Raji (cell line): ENCODE measurements around the gene DNM1.

ENCODE experiments used
- POLR2A ChIP-seq: IDR thresholded peaks from 2 replicates; pipeline ENCODE4 v1.6.1; 2011; ENCODE audit warnings: low read depth, low read length, control low read depth; ENCODE audit not compliant: insufficient read depth

The DNM1 gene

DNA sequence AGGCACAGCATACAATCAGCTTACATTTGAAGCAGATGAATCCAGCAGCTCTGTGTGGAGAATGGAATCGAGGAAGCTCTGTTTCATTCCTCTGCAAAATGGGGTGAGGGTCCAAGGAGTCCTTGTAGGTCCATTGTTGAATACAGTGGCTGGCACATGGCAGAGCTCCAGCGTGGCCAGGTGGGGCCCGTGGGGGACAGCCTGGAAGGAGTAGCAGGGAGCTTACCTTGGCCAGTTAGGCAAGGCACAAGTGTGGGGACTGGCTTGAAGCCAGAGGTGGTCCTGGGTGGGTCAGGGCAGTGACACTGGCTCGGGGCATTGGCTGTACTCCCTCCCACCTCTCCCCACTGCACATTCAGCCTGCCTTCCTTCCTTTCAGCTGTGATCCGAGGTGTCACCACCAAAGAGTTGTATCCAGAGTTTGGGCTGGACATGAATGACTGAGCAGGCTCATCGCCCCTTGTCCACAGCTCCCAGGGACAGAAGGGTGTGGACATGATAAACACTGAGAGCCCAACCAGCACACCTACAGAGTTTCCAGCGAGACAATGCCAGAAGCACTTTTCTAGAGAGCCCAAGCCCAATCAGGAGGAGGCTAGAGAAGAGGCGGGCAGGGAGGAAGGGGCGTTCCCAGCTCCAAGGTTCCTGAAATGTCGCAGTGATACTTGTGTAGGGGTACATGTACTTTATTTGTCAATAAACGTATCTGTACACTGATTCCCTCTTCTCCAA lies 85.3 kb downstream of the DNM1 start:
- no peak for TF ChIP-seq POLR2A

DNA sequence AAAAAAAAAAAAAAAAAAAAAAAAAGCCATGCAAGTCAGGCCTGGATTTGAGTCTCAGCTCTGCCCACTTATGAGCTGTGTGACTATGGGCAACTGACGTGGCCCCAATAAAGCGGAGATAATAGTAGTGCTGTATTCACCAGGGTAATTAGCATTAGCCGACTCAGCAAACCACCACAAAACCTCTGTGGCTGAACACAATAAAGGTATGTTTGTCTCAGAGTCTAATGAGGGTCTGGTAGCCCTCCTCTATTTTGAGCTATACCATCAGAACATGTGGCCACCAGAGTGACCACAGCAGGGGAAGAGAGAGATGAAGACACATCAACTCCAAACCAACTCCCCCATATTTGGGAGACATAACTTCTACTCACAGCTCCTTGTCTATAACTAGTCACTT lies 88.8 kb downstream of the DNM1 start:
- no peak for TF ChIP-seq POLR2A

DNA sequence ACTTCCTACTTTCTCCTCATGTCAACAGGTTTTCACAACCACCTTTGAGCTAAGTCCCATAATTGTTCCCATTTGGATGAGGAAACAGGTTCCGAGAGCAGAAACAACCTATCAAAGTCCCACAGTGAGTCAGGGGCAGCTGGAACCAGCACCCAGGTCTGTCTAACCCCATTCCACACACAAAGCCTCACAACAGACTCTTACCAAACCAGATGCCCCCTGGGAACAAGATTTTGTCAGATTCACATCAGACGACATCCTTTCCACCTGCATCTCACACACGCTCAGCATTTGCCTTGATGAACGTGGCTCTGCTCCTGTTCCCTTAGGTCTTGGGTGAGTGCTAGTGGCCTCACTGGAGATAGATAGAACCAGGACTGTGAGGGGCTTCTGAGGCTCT lies 89.9 kb downstream of the DNM1 start:
- no peak for TF ChIP-seq POLR2A

DNA sequence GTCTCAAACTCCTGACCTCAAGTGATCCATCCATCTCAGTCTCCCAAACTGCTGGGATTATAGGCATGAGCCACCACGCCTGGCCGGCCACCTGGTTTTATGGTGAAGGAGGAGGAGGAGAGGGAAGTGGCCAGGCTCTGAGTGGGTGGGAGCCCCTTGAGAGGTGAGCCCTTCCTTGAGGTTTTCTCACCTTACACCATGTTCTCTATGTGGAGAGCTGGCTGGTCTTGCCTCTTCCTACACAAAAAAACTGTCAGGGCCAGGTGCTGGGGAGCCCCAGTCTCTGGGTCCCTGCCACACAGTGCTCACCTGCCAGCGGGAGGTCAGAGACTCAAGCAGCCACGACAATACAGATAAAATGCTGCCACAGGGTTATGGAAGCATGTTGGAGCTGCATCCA lies 91.0 kb downstream of the DNM1 start:
- no peak for TF ChIP-seq POLR2A

DNA sequence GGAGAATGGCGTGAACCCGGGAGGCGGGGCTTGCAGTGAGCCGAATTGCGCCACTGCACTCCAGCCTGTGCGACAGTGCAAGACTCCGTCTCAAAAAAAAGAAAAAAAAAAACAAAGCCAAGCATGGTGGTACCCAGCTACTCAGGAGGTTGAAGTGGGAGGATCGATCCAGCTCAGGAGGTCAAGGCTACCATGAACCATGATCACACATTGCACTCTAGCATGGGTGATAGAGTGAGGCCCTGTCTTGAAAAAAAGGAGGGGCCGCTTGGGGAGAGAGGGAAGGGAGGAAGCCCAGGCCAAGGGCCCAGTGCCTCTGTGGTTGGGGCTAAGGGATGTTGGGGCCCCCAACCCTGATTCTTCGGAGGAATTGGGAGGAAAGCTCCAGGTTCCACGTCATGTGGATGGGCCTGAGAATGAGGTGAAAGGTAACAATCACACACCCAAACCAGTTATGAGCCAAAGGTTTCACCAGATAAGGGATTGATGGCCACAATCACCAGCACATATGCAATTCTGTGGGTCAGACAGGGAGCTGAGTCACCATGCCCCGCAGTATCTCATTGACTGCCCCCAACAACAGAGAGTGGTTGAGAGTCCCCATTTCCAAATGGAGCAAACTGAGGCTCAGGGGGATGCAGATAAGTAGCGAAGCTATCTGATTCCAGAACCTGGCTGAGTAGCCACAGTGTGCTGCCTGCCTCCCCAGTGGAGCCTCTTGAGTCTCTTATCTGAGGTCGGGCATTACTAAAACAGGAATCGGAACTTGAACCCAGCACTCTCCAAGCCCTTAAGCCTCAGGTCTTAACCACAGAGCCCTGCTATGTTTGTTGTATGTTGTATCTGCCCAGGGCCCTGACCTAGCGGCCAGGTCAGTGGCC lies 93.4 kb downstream of the DNM1 start:
- no peak for TF ChIP-seq POLR2A

DNA sequence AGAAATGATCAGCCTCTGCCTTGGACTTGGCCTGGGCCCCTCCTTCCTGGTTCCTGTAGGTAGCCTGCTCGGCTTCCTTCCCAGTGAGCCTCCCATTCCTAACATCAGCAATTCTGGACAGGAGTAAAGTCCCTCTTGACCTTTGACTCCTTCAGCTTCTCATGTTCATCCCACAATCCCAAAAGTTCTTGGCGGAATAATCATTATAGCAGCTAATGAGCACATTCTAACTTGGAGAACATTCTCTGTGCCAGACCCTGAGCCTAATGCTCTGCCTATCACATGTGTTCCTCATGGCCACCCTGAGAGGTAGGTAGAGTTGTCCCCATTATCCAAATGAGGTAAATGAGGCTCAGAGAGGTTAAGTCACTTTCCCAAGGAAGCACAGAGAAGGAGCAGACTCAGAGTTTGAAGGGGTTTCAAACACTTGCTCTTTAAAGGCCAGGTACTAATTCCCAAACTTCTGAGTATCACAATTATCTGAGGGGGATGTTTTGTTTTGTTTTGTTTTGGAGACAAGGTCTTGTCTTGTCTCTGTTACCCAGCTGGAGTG lies 94.1 kb downstream of the DNM1 start:
- no peak for TF ChIP-seq POLR2A

DNA sequence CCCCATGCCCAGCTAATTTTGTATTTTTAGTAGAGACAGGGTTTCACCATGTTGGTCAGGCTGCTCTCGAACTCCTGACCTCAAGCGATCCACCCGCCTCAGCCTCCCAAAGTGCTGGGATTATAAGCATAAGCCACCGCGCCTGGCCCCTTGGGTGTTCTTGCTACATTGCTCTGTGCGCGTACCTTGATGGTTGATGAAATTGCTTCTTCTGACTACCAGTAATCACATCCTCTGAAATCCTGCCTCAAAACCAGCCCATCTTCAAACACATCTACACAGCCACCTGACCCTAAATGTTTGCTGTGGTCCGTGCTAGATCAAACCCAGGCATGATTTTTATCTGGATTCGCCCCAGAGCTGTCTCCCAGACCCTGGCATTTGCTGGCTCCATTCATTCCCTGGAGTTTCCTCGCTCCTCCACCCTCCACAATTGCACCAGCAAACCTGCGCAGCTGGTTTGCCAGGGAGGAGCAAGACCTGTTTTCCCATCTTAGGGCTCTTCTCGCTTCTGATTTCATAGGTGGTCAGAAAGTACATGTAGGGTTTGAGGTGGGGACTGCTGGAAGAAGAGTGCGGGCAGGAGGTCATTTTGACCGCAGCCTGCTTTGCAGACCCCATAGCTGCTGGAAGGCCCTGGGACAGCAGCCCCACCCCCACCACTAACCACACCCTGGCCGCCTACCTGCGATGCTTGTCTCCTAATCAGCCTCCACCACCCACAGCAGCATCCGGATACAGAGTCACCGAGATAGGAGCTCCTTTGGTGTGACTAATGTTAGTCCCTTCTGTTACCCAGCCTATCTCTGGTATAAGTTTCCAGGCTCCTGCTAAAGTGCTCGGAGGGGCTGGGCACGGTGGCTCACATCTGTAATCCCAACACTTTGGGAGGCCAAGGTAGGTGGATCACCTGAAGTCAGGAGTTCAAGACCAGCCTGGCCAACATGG lies 95.6 kb downstream of the DNM1 start:
- no peak for TF ChIP-seq POLR2A

DNA sequence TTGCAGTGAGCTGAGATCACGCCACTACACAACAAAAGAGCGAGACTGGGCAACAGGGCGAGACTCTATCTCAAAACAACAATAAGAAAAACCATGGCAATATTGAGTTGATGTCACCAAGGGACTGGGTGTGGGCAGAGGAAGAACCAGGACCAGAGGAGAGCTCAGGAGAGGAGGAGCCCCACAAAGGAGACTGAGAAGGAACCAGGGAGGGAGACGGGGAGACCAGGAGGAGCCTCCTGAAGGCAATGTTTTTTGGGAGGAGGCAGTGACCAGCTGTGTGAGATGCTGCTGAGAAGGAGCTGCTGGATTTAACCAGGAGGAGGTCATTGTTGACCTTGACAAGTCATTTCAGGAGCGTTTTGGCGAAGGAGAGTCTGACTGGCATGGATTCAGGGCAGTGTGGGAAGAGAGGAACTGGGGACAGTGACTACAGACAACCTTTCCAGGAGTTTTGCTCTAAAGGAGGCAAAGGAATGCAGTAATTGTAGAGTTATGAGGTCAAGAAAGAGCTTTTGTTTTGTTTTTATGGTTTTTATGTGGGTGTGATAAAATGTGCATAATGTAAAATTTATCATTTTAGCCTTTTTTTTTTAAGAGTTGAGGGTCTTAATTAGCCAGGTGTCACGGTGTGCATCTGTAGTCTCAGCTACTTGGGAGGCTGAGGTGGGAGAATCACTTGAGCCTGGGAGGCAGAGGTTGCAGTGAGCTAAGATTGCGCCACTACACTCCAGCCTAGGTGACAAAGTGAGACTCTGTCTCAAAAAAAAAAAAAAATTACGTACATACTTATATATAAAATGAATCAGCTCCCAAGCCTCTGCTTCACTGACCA lies 101.2 kb downstream of the DNM1 start:
- no peak for TF ChIP-seq POLR2A
